GM06990 (cell line): ENCODE measurements around the gene PCDHGB6.
A peak's percentile ranks its signal among the peaks of the same experiment; 100 is the strongest.
"Not testable (repeated sequence)": the region's sequence is repeated elsewhere in the genome, so short reads cannot be mapped to it uniquely, and the experiment has no call there.

Experiments used
- DNase-seq: peaks from one replicate; pipeline ENCODE4 v3.0.0-alpha.2; 2011; ENCODE audit not compliant: insufficient read length; ENCODE audit errors: extremely low read depth
- H3K27me3 ChIP-seq: replicated peaks from 2 replicates; pipeline ENCODE4 v1.6.0; 2011; ENCODE audit warnings: low read length; ENCODE audit not compliant: control insufficient read depth, insufficient read depth
- H3K36me3 ChIP-seq: 2 replicates; pipeline ENCODE4 v1.5.1; 2011; ENCODE audit warnings: low read length; ENCODE audit not compliant: control insufficient read depth, insufficient read depth
- H3K4me3 ChIP-seq: replicated peaks from 2 replicates; pipeline ENCODE4 v1.5.1; 2011; ENCODE audit warnings: low read depth, mild to moderate bottlenecking, control low read depth, low read length
- CTCF ChIP-seq: IDR thresholded peaks from 2 replicates; pipeline ENCODE4 v1.5.1; 2011; ENCODE audit warnings: low read length, control low read depth, mild to moderate bottlenecking, inconsistent platforms; ENCODE audit not compliant: insufficient read depth, poor library complexity, severe bottlenecking

Gene PCDHGB6

GRCh38 chr5:141411575-141411974, 3.8 kb downstream of the PCDHGB6 start:
- no peak for DNase-seq
- no peaks in the 10 kb centered on the region for H3K36me3 ChIP-seq
- TF ChIP-seq CTCF: no peak
- H3K27me3 ChIP-seq: no peaks in the 10 kb centered on the region
- H3K4me3 ChIP-seq: no peak overlapping the region

GRCh38 chr5:141412854-141413539, 5.2 kb downstream of the PCDHGB6 start, which contains the start of gene PCDHGA10:
PCDHGA10 (plus strand) TSS chr5:141412987; CDS start chr5:141413176, 189 bp downstream.
- Histone ChIP-seq H3K4me3 (peak within 1 kb of the TSS; percentile 62), H3K36me3 (no peaks in the 10 kb centered on the region), H3K27me3 (no peaks in the 10 kb centered on the region)
- DNase-seq: no peak
- peak; percentile 79 for TF ChIP-seq CTCF

GRCh38 chr5:141413540-141414069, 5.8 kb downstream of the PCDHGB6 start:
- TF ChIP-seq CTCF: no peak
- Histone ChIP-seq H3K36me3 (no peaks in the 10 kb centered on the region), H3K27me3 (no peaks in the 10 kb centered on the region), H3K4me3 (peak overlapping the region; percentile 62)
- no peak for DNase-seq

GRCh38 chr5:141414548-141415274, 6.9 kb downstream of the PCDHGB6 start:
- DNase-seq, H3K27me3 ChIP-seq, H3K36me3 ChIP-seq: not testable (repeated sequence)
- H3K4me3 ChIP-seq: peak overlapping the region; percentile 39; the same call in 1 of the 2 replicates

- H3K36me3 ChIP-seq, DNase-seq, H3K27me3 ChIP-seq: not testable (repeated sequence)
- peak overlapping the region; percentile 39 for H3K4me3 ChIP-seq
Measured at GRCh38 chr5:141415275-141415618, 7.4 kb downstream of the PCDHGB6 start.

GRCh38 chr5:141417494-141418172, 9.8 kb downstream of the PCDHGB6 start, which contains the start of gene PCDHGB7:
PCDHGB7 (plus strand) TSS chr5:141417677; CDS start chr5:141417860, 183 bp downstream.
- H3K4me3 ChIP-seq: peak within 1 kb of the TSS; percentile 66
- H3K36me3 ChIP-seq, H3K27me3 ChIP-seq: not testable (repeated sequence)
- DNase-seq: peak; percentile 76
- TF ChIP-seq CTCF: peak; percentile 93
